T-helper 1 cell treated with Interleukin-12 subunit alpha and Interleukin-12 subunit beta and Interleukin-4 antibody, amounts not matched to agents 30 ng/mL and 1 ng/mL, for 36 hours (primary cell): Measurements from ENCODE around the gene DEFB115. TPM values are rescaled to one million over a fixed set of nuclear protein-coding genes. Genes with fewer than 3 reads are reported as not detected.
"Not testable (repeated sequence)": the region's sequence is repeated elsewhere in the genome, so short reads cannot be mapped to it uniquely, and the experiment has no call there.

Experiments
- intact Hi-C: fragments of 100-400 bp; cut with micrococcal nuclease; formaldehyde crosslinking; loops from one replicate; pipeline ENCODE4 v1.15.1; 2024
- total RNA-seq: library from RNA; stranded (reverse); gene quantifications from 2 replicates; pipeline ENCODE4 v1.2.3, GENCODE V29; 2022

The DEFB115 gene, protein sequence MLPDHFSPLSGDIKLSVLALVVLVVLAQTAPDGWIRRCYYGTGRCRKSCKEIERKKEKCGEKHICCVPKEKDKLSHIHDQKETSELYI
- total RNA-seq = not detected in 2 replicates

DNA sequence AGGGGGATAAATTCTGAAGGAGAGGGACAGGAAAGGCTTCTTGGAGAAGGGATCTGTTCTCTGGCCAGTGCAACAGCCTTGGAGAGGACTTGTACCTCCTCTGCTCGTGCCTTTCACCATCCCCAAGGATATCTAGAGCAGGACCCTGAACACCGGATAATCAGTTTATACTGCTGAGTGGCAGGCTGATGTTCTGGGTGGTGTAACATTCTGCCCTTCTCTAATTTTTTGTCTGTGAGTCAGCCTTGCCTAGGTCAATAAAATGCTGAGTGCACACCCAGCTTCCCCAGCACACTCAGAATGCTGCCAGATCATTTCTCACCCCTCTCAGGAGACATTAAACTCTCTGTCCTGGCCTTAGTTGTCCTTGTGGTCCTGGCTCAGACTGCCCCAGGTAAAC, at the start of gene DEFB115:
TSS of gene DEFB115 (plus strand) at position 301 of the 400 bp plus-strand sequence. CDS start at position 301, 0 bp downstream.
- intact Hi-C loops = no loop called here

DNA sequence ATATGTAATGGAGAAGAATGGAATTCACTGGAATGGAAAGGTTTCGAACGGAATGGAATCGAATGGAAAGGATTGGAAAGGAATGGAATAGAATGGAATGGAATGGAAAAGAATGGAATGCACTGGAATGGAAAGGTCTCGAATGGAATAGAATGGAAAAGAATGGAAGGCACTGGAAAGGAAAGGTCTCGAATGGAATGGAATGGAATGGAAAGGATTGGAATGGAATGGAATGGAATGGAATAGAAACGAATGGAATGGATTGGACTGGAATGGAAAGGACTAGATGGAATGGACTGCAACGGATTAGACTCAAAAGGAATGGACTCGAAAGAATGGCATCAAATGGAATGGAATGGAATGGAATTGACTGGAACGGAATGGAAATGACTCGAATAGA, 20.5 kb upstream of the DEFB115 start:
- intact Hi-C loops = no loop called here

DNA sequence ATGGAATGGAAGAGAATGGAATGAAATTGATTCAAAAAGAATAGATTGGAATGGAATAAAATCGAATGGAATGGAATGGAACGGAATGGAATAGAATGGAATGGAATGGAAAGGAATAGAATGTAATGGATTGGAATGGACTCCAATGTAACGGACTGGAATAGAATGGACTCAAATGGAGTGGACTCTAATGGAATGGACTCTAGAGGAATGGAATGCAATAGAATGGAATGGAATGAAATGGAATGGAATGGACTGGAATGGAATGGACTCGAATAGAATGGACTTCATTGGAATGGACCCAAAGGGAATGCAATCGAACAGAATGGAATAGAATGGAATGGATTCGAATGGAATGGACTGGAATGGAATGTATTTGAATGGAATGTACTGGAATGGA, 19.7 kb upstream of the DEFB115 start:
- intact Hi-C loops = no loop called here

DNA sequence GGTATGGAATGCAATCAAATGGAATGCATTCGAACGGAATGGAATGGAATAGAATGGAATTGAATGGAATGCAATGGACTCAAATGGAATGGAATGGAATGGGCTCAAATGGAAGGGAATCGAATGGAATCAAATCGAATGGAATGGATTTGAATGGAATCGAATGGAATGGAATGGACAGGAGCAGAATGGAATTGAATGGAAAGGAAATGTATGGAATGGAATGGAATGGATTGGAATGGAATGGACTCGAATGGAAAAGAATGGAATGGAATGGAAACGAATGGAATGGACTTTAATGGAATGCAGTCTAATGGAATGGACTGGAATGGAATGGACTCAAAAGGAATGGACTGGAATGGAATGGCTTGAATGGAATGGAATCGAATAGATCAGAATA, 18.3 kb upstream of the DEFB115 start:
- intact Hi-C loops = no loop called here

DNA sequence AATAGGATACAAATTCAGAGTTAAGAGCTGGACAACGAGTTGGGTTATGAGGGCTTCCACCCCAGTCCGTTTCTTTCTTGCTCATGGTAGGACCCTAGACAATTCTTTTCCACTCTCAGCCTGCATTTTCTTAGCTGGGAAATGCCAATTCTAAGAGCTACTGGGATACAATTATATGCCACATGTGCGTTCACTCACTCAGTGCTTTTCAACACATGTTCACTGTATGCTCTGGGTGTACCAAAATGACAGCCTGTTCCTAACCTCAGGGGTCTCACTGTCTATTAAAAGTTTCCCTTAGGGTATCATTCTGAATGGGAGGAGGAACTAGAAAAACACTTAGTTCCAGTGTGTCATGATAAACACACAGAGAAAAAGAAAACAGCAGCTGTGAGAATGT, 505 bp upstream of the DEFB115 start:
- intact Hi-C loops = no loop called here

DNA sequence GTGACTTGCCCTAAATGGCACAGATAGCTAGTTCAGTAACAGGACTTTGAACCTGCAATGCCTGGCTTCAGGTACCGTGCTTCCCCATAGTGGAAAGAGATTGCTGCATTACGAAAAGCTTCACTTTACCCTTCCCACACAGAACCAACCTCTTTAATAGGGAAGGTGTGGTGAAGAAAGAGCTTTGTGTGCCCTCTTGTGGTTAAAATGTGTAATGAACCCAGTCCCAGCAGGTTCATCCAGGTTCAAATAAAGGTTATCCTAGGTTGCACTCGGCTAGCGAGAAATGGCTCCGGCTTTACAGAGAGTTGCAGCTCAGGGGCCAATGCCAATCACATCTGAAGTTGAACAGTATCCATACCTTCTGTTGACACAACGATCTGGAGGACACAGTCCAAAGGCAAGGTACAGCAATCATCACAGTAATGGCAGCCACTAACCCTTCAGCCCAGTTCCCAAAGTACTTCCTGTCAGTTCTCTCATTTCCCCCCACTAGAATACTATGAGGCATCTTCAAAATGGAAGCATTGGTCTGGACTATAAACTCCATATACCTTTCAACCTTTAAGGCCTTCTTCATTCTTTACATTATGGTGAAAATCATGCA, 3.0 kb downstream of the DEFB115 start:
- intact Hi-C loops = no loop called here

DNA sequence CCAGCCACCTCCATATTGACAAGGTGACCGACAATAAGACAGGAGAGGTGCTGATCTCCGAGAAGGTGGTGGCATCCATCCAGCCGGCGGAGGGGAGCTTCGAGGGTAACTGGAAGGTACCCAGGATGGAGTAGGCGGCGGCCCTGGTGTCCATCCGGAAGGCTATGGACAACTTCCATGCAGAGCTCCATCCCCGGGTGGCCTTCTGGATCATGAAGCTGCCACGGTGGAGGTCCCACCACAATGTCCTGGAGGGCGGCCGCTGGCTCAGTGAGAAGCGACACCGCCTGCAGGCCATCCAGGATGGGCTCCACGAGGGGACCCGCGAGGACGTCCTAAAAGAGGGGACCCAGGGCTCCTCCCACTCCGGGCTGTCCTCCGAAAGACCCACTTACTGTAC, 17.0 kb downstream of the DEFB115 start:
- intact Hi-C loops = no loop called here

DNA sequence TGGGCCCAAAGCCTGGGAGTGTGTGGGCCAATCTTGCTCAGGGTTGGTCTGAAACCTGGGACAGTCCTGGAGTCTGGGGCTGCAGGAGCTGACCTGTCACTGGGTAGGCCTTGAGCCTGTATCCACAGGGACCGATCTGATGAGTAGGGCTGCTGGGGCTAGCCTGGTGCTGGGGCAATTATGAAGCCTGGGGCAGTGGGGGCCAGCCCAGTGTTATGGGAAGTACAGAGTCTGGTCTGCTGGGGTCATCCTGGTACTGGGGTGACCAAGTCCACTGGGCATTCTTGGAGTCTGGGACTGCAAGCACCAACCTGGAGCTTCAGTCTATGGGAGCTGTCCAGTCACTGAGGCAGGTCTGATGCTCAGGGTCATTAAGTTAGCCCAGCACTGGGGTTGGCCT, 20.7 kb downstream of the DEFB115 start:
- intact Hi-C loops = no loop called here

DNA sequence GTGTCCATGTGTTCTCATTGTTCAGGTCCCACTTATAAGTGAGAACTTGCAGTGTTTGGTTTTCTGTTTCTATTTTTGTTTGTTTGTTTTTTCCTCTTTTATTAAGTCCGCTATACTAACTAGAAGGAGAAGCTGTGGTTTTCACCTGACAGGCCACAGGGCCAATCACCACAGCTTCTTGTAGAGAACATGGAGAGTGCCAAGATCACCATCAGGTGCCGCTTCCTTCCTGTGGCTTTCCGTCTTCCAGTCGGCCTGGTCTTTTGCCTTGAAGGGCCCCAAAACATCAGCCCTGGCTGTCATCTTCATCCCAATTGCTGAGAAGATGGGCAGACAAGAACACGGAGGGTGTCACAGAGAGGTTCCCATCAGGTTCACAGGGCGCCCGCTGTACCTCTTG, 27.5 kb downstream of the DEFB115 start:
- intact Hi-C loops = not testable (repeated sequence)

DNA sequence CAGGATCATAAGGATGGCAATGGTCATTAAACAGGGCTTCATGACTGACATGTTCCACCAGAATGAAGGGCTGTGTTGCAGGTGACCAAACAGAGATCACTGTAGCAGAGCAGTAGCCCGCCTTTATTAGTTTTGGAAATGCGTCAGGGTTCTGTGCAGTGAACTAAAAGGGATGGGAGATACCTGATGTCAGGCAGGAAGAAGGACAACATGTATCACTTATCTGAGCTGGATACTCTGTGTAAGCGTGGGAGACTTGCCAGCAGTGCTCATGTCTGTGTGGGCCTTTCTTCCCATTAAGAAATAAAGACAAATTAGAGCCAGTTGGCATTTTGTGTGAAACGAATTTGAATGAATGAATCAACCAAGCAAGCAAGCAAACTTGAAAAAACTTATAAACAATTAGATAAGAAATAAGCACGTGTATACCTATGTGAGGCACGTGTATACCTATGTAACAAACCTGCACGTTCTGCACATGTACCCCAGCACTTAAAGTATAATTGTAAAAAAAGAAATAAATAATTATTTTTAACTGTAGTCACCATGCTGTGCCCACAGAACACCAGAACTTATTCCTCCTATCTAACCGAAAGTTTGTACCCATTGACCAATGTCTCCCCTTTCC, 51.2 kb downstream of the DEFB115 start, which contains the start of gene DEFB116:
TSS of gene DEFB116 (minus strand) at position 51 of the 628 bp plus-strand sequence. CDS start at position 51, 0 bp downstream.
- intact Hi-C loops = no loop called here

Other genes with a start within 250 kb of the DEFB115 start
- gene DEFB116, start 50.9 kb downstream of the DEFB115 start, total RNA-seq = not detected in 2 replicates
- not detected in 2 replicates for gene DEFB118, start 110.9 kb downstream of the DEFB115 start, total RNA-seq
- gene DEFB119, start 132.9 kb downstream of the DEFB115 start, total RNA-seq = not detected in 2 replicates
- not detected in 2 replicates for gene DEFB121, start 148.6 kb downstream of the DEFB115 start, total RNA-seq
- not detected in 2 replicates for gene DEFB123, start 183.0 kb downstream of the DEFB115 start, total RNA-seq
- gene DEFB124, start 217.5 kb downstream of the DEFB115 start, total RNA-seq = not detected in 2 replicates
- gene REM1, start 217.6 kb downstream of the DEFB115 start, total RNA-seq = not detected in 2 replicates